OCI-LY3 (cell line): ENCODE results near the gene TRIP10.

Experiments
- EZH2phosphoT487 ChIP-seq: fragments of 200-600 bp; shearing (Covaris generic); IDR thresholded peaks from 2 replicates; pipeline ENCODE4 v1.6.1; 2018; ENCODE audit warnings: antibody characterized with exemption, mixed run types, low read depth
- TF ChIP-seq, protein P1 (sequence below): fragments of 200-600, 300-600 bp; sonication (generic); IDR thresholded peaks from 2 replicates; pipeline ENCODE4 v1.5.1; 2014; ENCODE audit warnings: antibody characterized with exemption, low read length, low read depth

DNA sequence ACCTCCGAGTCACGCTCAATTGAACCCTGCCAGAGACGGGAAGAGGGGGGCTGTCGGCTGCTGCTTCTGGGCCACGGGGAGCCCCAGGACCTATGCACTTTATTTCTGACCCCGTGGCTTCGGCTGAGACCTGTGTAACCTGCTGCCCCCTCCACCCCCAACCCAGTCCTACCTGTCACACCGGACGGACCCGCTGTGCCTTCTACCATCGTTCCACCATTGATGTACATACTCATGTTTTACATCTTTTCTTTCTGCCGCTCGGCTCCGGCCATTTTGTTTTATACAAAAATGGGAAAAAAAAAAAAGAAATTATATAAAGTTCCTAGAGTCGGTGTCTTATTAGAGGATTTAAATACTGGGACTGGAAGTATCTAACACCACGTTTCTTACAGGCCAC lies 11.7 kb downstream of the TRIP10 start:
- TF ChIP-seq, protein P1, sequence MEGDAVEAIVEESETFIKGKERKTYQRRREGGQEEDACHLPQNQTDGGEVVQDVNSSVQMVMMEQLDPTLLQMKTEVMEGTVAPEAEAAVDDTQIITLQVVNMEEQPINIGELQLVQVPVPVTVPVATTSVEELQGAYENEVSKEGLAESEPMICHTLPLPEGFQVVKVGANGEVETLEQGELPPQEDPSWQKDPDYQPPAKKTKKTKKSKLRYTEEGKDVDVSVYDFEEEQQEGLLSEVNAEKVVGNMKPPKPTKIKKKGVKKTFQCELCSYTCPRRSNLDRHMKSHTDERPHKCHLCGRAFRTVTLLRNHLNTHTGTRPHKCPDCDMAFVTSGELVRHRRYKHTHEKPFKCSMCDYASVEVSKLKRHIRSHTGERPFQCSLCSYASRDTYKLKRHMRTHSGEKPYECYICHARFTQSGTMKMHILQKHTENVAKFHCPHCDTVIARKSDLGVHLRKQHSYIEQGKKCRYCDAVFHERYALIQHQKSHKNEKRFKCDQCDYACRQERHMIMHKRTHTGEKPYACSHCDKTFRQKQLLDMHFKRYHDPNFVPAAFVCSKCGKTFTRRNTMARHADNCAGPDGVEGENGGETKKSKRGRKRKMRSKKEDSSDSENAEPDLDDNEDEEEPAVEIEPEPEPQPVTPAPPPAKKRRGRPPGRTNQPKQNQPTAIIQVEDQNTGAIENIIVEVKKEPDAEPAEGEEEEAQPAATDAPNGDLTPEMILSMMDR = no peak
- TF ChIP-seq EZH2phosphoT487 = no peak
